Muscle of leg (tissue), 11 donors: ENCODE data around the gene MKLN1. TPM values are rescaled to one million over a fixed set of nuclear protein-coding genes. Genes with fewer than 3 reads are reported as not detected.
"Not testable (repeated sequence)": the region's sequence is repeated elsewhere in the genome, so short reads cannot be mapped to it uniquely, and the experiment has no call there.

Experiments used
- DNase-seq: peaks from one replicate; pipeline ENCODE4 v3.0.0; 2013
- H3K27ac ChIP-seq: one replicate; pipeline ENCODE4 v1.5.1; 2013; ENCODE audit warnings: mild to moderate bottlenecking, low read length, control low read depth
- H3K27me3 ChIP-seq: one replicate; pipeline ENCODE4 v1.6.1; 2013; ENCODE audit warnings: low read length; ENCODE audit not compliant: control insufficient read depth, insufficient read depth
- H3K36me3 ChIP-seq: one replicate; pipeline ENCODE4 v1.6.1; 2013; ENCODE audit warnings: low read length; ENCODE audit not compliant: control insufficient read depth, insufficient read depth
- H3K4me1 ChIP-seq: one replicate; pipeline ENCODE4 v1.6.1; 2013; ENCODE audit warnings: low read length; ENCODE audit not compliant: control insufficient read depth, insufficient read depth
- H3K4me3 ChIP-seq: one replicate; pipeline ENCODE4 v1.5.1; 2013; ENCODE audit warnings: low read length, control low read depth
- H3K9me3 ChIP-seq: replicated peaks from 2 replicates; pipeline ENCODE4 v1.6.1; 2013; ENCODE audit warnings: low read depth, low read length; ENCODE audit not compliant: control insufficient read depth
- WGBS: methylation state at CpG from one replicate; pipeline ENCODE4 v1.1.5; 2013; ENCODE audit warnings: missing lambda C conversion rate; ENCODE audit not compliant: insufficient coverage; 5-methylcytosine and 5-hydroxymethylcytosine counted together
- polyA plus RNA-seq, 8 donors: library from polyadenylated mRNA; unstranded; fragments of 120-200 nt; gene quantifications; one replicate each; pipeline versions ENCODE4 v1.2.1 to v1.2.3, GENCODE V29; 2013; ENCODE audit warnings: inconsistent platforms in 1 of 8, low replicate concordance in 1 of 8; ENCODE audit not compliant: insufficient read length in 8 of 8, insufficient read depth in 1 of 8
- total RNA-seq: library from RNA; stranded (reverse); fragments of 120-200 nt; gene quantifications from one replicate; pipeline ENCODE4 v1.2.4, GENCODE V29; 2013

The MKLN1 gene
- total and polyA plus RNA-seq, 9 donors, result 11.7 to 36.5 (median 19.8) TPM

GRCh38 chr7:131503639-131504038 lies 176.0 kb downstream of the MKLN1 start:
- Histone ChIP-seq H3K27me3 (no peaks in the 10 kb centered on the region), H3K36me3 (peaks cover 49% of the 10 kb centered on the region), H3K4me3 (no peak overlapping the region), H3K9me3 (no peaks in the 10 kb centered on the region), H3K27ac (no peak overlapping the region), H3K4me1 (peaks cover 24% of the 10 kb centered on the region)
- WGBS, result 59% methylated on average over 4 of the region's 6 CpGs
- no peak for DNase-seq

GRCh38 chr7:131504157-131504899 lies 176.7 kb downstream of the MKLN1 start:
- peaks cover 24% of the 10 kb centered on the region for H3K4me1 ChIP-seq
- WGBS, result 80% methylated on average over 1 of the region's 14 CpGs
- H3K27me3 ChIP-seq, result no peaks in the 10 kb centered on the region
- H3K27ac ChIP-seq, result no peak overlapping the region
- H3K9me3 ChIP-seq, result no peaks in the 10 kb centered on the region
- no peak for DNase-seq
- H3K36me3 ChIP-seq, result peaks cover 52% of the 10 kb centered on the region
- H3K4me3 ChIP-seq, result no peak overlapping the region

- H3K27ac ChIP-seq, H3K4me3 ChIP-seq, DNase-seq, H3K9me3 ChIP-seq, H3K27me3 ChIP-seq: not testable (repeated sequence)
- H3K36me3 ChIP-seq, result peaks cover 52% of the 10 kb centered on the region
- peaks cover 24% of the 10 kb centered on the region for H3K4me1 ChIP-seq
- WGBS, result 79% methylated on average over 3 of the region's 8 CpGs
Measured at GRCh38 chr7:131505037-131505620, 177.5 kb downstream of the MKLN1 start.

- WGBS, result 87% methylated on average over 22 of the region's 30 CpGs
- H3K36me3 ChIP-seq, result peaks cover 52% of the 10 kb centered on the region
- peaks cover 24% of the 10 kb centered on the region for H3K4me1 ChIP-seq
- no peak for DNase-seq
- H3K27ac ChIP-seq, result no peak overlapping the region
- no peaks in the 10 kb centered on the region for H3K27me3 ChIP-seq
- no peaks in the 10 kb centered on the region for H3K9me3 ChIP-seq
- no peak overlapping the region for H3K4me3 ChIP-seq
Measured at GRCh38 chr7:131505636-131506557, 178.2 kb downstream of the MKLN1 start.

GRCh38 chr7:131506597-131506996 lies 178.9 kb downstream of the MKLN1 start:
- Histone ChIP-seq H3K27me3 (no peaks in the 10 kb centered on the region), H3K4me1 (peaks cover 25% of the 10 kb centered on the region), H3K36me3 (peaks cover 50% of the 10 kb centered on the region), H3K9me3 (no peaks in the 10 kb centered on the region), H3K27ac (no peak overlapping the region), H3K4me3 (no peak overlapping the region)
- DNase-seq, result no peak
- WGBS, result 87% methylated on average over 17 of the region's 18 CpGs

GRCh38 chr7:131507592-131508331 lies 180.1 kb downstream of the MKLN1 start:
- peak; percentile 73 for DNase-seq
- H3K9me3 ChIP-seq, result no peaks in the 10 kb centered on the region
- WGBS, result 24% methylated on average over 11 of the region's 14 CpGs
- H3K4me3 ChIP-seq, result no peak overlapping the region
- no peaks in the 10 kb centered on the region for H3K27me3 ChIP-seq
- peaks cover 42% of the 10 kb centered on the region for H3K36me3 ChIP-seq
- no peak overlapping the region for H3K27ac ChIP-seq
- H3K4me1 ChIP-seq, result peaks cover 28% of the 10 kb centered on the region

GRCh38 chr7:131508754-131509486 lies 181.2 kb downstream of the MKLN1 start:
- Histone ChIP-seq H3K27me3 (no peaks in the 10 kb centered on the region), H3K27ac (no peak overlapping the region), H3K9me3 (no peaks in the 10 kb centered on the region), H3K4me3 (no peak overlapping the region), H3K36me3 (peaks cover 40% of the 10 kb centered on the region), H3K4me1 (peaks cover 26% of the 10 kb centered on the region)
- WGBS, result 69% methylated on average over 5 of the region's 10 CpGs
- DNase-seq, result no peak

- Histone ChIP-seq H3K27me3 (no peaks in the 10 kb centered on the region), H3K36me3 (peaks cover 34% of the 10 kb centered on the region), H3K4me3 (no peak overlapping the region), H3K27ac (no peak overlapping the region), H3K4me1 (peaks cover 27% of the 10 kb centered on the region), H3K9me3 (no peaks in the 10 kb centered on the region)
- no peak for DNase-seq
- 89% methylated on average over 7 of the region's 8 CpGs for WGBS
Measured at GRCh38 chr7:131509781-131510180, 182.1 kb downstream of the MKLN1 start.

- DNase-seq, result no peak
- 86% methylated on average over 9 of the region's 9 CpGs for WGBS
- Histone ChIP-seq H3K27me3 (no peaks in the 10 kb centered on the region), H3K27ac (no peak overlapping the region), H3K4me1 (peaks cover 27% of the 10 kb centered on the region), H3K9me3 (no peaks in the 10 kb centered on the region), H3K36me3 (peaks cover 25% of the 10 kb centered on the region), H3K4me3 (no peak overlapping the region)
Measured at GRCh38 chr7:131511071-131511470, 183.4 kb downstream of the MKLN1 start.
